Measurements from ENCODE around the gene ZNF221. TPM values are rescaled to one million over a fixed set of nuclear protein-coding genes. Genes with fewer than 3 reads are reported as not detected.
"Not testable (repeated sequence)": the region's sequence is repeated elsewhere in the genome, so short reads cannot be mapped to it uniquely, and the experiment has no call there.

Gene ZNF221
- total RNA-seq, 1 experiment from 2014 or later: 2.5 TPM

DNA sequence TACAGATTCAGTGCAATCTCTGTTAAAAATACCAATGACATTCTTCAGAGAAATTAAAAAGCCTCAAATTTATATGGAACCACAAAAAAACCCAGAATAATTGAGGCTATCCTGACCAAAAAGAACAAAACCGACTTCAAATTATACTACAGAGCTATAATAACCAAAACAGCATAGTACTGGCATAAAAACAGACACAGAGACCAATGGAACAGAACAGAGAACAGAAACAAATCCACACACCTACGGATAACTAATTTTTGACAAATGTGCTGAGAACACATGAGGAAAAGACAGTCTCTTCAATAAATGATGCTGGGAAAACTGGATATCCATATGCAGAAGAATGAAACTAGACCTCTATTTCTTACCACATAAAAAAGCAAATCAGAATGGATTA, 1.2 kb upstream of the ZNF221 start:
- POLR2A ChIA-PET; ATAC-seq; H3K27me3 ChIP-seq (ENCODE audit: insufficient read depth, low read length); H3K36me3 ChIP-seq (ENCODE audit: control insufficient read depth in 1 of 2, insufficient read depth in 2 of 2, low read length in 2 of 2); H4K20me1 ChIP-seq (ENCODE audit: insufficient read depth); H3K9ac ChIP-seq (ENCODE audit: low read length); H3K4me2 ChIP-seq (ENCODE audit: low read length); H3K4me3 ChIP-seq (replicated peaks in 1 of 2; ENCODE audit: low read depth in 1 of 2, low read length in 2 of 2); H3K4me1 ChIP-seq (ENCODE audit: control insufficient read depth in 1 of 2, insufficient read depth in 2 of 2, low read length in 2 of 2); BruUV-seq (replicated peaks); DNase-seq (ENCODE audit: low read depth, low spot score); H2AFZ ChIP-seq (ENCODE audit: low read depth, low read length, poor library complexity, severe bottlenecking); CTCF ChIA-PET; H3K79me2 ChIP-seq (ENCODE audit: insufficient read depth, low read length); H3K27ac ChIP-seq (ENCODE audit: low read depth, low read length); H3K9me2 ChIP-seq (ENCODE audit: insufficient read depth); RAD21 ChIA-PET (ENCODE audit: low non-redundant PET in 1 of 2, low total read pairs in 2 of 2, uncharacterized antibody in 2 of 2, unreplicated experiment in 2 of 2): not testable (repeated sequence)
- peaks cover 5 to 24% of the 10 kb centered on the region in 2 experiments; a peak in 3 of 4 replicates for H3K9me3 ChIP-seq (ENCODE audit: control insufficient read depth in 1 of 2, insufficient read depth in 1 of 2, low read depth in 1 of 2, low read length in 2 of 2)
- intact Hi-C loops (cut with micrococcal nuclease): loop anchor here (5.0 to 10.0 kb wide), 3 partner anchors 142 to 515 kb away; partner anchors contain the start of gene ZNF224

- no peak overlapping the region for H2AFZ ChIP-seq (ENCODE audit: low read depth, low read length, poor library complexity, severe bottlenecking)
- H4K20me1 ChIP-seq (ENCODE audit: insufficient read depth): no peaks in the 10 kb centered on the region
- no peaks in the 10 kb centered on the region for H3K9me2 ChIP-seq (ENCODE audit: insufficient read depth)
- H3K4me2 ChIP-seq (ENCODE audit: low read length): no peak overlapping the region
- DNase-seq (ENCODE audit: low read depth, low spot score) (no peak), ATAC-seq (no peak)
- H3K9ac ChIP-seq (ENCODE audit: low read length): no peak overlapping the region
- no peaks in the 10 kb centered on the region for H3K27me3 ChIP-seq (ENCODE audit: insufficient read depth, low read length)
- H3K4me1 ChIP-seq (ENCODE audit: control insufficient read depth in 1 of 2, insufficient read depth in 2 of 2, low read length in 2 of 2): no peaks in the 10 kb centered on the region
- no peak overlapping the region for H3K4me3 ChIP-seq (replicated peaks in 1 of 2; ENCODE audit: low read depth in 1 of 2, low read length in 2 of 2)
- H3K36me3 ChIP-seq (ENCODE audit: control insufficient read depth in 1 of 2, insufficient read depth in 2 of 2, low read length in 2 of 2): no peaks in the 10 kb centered on the region
- POLR2A ChIA-PET: no interaction called here
- BruUV-seq (replicated peaks): no TSS peak
- RAD21 ChIA-PET (ENCODE audit: low non-redundant PET in 1 of 2, low total read pairs in 2 of 2, uncharacterized antibody in 2 of 2, unreplicated experiment in 2 of 2): no interaction called here
- peaks cover 10 to 15% of the 10 kb centered on the region in 2 experiments; a peak in 2 of 4 replicates for H3K9me3 ChIP-seq (ENCODE audit: control insufficient read depth in 1 of 2, insufficient read depth in 1 of 2, low read depth in 1 of 2, low read length in 2 of 2)
- intact Hi-C loops (cut with micrococcal nuclease): no loop called here
- no peaks in the 10 kb centered on the region for H3K79me2 ChIP-seq (ENCODE audit: insufficient read depth, low read length)
- CTCF ChIA-PET: no interaction called here
- no peak overlapping the region for H3K27ac ChIP-seq (ENCODE audit: low read depth, low read length)
- TF ChIP-seq EGR1 (IDR thresholded peaks at IDR 0.05; ENCODE audit: low read depth): no peak
- no peak for TF ChIP-seq TCF7L2 (IDR thresholded peaks at IDR 0.05; ENCODE audit: borderline replicate concordance, extremely low read depth, insufficient read depth, insufficient read length)
- no peak for TF ChIP-seq JUND (IDR thresholded peaks at IDR 0.05)
- TF ChIP-seq RAD21 (IDR thresholded peaks at IDR 0.05; ENCODE audit: low read depth): no peak
- no peak for TF ChIP-seq REST (IDR thresholded peaks at IDR 0.05; ENCODE audit: low read depth)
- TF ChIP-seq POLR2AphosphoS5 (IDR thresholded peaks at IDR 0.05; ENCODE audit: low read depth, low read length): no peak
- no peak for TF ChIP-seq CEBPB (IDR thresholded peaks at IDR 0.05; ENCODE audit: low read depth)
- TF ChIP-seq MAX (IDR thresholded peaks at IDR 0.05): no peak
- TF ChIP-seq EZH2phosphoT487 (IDR thresholded peaks at IDR 0.05; ENCODE audit: borderline replicate concordance): no peak
Observed at GRCh38 chr19:43956827-43957226, 5.8 kb downstream of the ZNF221 start.
